HEK293 (cell line): ENCODE measurements around the gene TWIST1.

ENCODE experiments used
- CTCF ChIA-PET: fragments of 350-600 bp; formaldehyde crosslinking; extraction: SDS; loops from one replicate; lab custom pipeline; 2021; ENCODE audit warnings: antibody characterized with exemption; lab: Yijun Ruan, JAX
- POLR2A ChIA-PET: fragments of 300-600 bp; formaldehyde crosslinking; extraction: SDS; loops from one replicate; lab custom pipeline; 2020; ENCODE audit warnings: antibody characterized with exemption, inconsistent platforms; lab: Yijun Ruan, JAX
- H3K27ac ChIP-seq: fragments of 200-500 bp; sonication (Bioruptor generic); 2 replicates; pipeline ENCODE4 v1.5.1; 2014; ENCODE audit warnings: low read depth, low read length, control low read depth, inconsistent platforms; ENCODE audit errors: extremely low read depth
- H3K36me3 ChIP-seq, 2 experiments: fragments of 200-500 bp in 1 of 2; sonication (Bioruptor generic) in 1 of 2; 1 replicate in 1 of 2; 2 replicates in 1 of 2; pipeline ENCODE4 v1.5.1; 2014 to 2017; ENCODE audit warnings: inconsistent platforms in 2 of 2, low read length in 2 of 2; ENCODE audit not compliant: control insufficient read depth in 2 of 2, insufficient read depth in 1 of 2
- H3K4me1 ChIP-seq: fragments of 200-500 bp; sonication (Bioruptor generic); 2 replicates; pipeline ENCODE4 v1.5.1; 2014; ENCODE audit warnings: mild to moderate bottlenecking, low read length, inconsistent platforms; ENCODE audit not compliant: control insufficient read depth, insufficient read depth
- H3K4me3 ChIP-seq: 2 replicates; pipeline ENCODE4 v1.5.1; 2011; ENCODE audit warnings: low read depth, mild to moderate bottlenecking, control low read depth, low read length, moderate library complexity
- H3K9me3 ChIP-seq: fragments of 200-500 bp; sonication (Bioruptor generic); 2 replicates; pipeline ENCODE4 v1.5.1; 2014; ENCODE audit warnings: low read depth, low read length, inconsistent platforms; ENCODE audit not compliant: control insufficient read depth, insufficient read depth
- EGR2 ChIP-seq: fragments of 450-650 bp; formaldehyde crosslinking; IDR thresholded peaks from 2 replicates; pipeline ENCODE4 v1.5.1; 2016; ENCODE audit warnings: low read depth, missing biosample characterization, missing genetic modification characterization
- KLF16 ChIP-seq: fragments of 450-650 bp; formaldehyde crosslinking; IDR thresholded peaks from 2 replicates; pipeline ENCODE4 v1.5.1; 2017; ENCODE audit warnings: missing biosample characterization, missing genetic modification characterization
- TRIM28 ChIP-seq: IDR thresholded peaks from 2 replicates; pipeline ENCODE4 v1.6.1; 2011; ENCODE audit warnings: low read length, control low read depth, borderline replicate concordance
- YY2 ChIP-seq: fragments of 450-650 bp; formaldehyde crosslinking; IDR thresholded peaks from 2 replicates; pipeline ENCODE4 v1.5.1; 2016; ENCODE audit warnings: missing biosample characterization, missing genetic modification characterization
- ZBTB21 ChIP-seq: fragments of 450-650 bp; formaldehyde crosslinking; IDR thresholded peaks from 2 replicates; pipeline ENCODE4 v1.5.1; 2017; ENCODE audit warnings: missing biosample characterization, missing genetic modification characterization
- ZNF184 ChIP-seq: fragments of 450-650 bp; IDR thresholded peaks from 2 replicates; pipeline ENCODE4 v1.5.1; 2018; ENCODE audit warnings: missing biosample characterization, mild to moderate bottlenecking, missing genetic modification characterization
- ZNF211 ChIP-seq: fragments of 450-650 bp; formaldehyde crosslinking; IDR thresholded peaks from 2 replicates; pipeline ENCODE4 v1.5.1; 2016; ENCODE audit warnings: low read depth, missing biosample characterization, missing genetic modification characterization
- ZNF473 ChIP-seq: fragments of 450-650 bp; formaldehyde crosslinking; IDR thresholded peaks from 2 replicates; pipeline ENCODE4 v1.5.1; 2017; ENCODE audit warnings: missing biosample characterization, missing genetic modification characterization
- ZNF558 ChIP-seq: fragments of 450-650 bp; formaldehyde crosslinking; IDR thresholded peaks from 2 replicates; pipeline ENCODE4 v1.5.1; 2016; ENCODE audit warnings: missing biosample characterization, missing genetic modification characterization
- ZNF571 ChIP-seq: fragments of 450-650 bp; formaldehyde crosslinking; IDR thresholded peaks from 2 replicates; pipeline ENCODE4 v1.5.0; 2017; ENCODE audit warnings: missing biosample characterization, missing genetic modification characterization
- ZNF621 ChIP-seq: fragments of 450-650 bp; formaldehyde crosslinking; IDR thresholded peaks from 2 replicates; pipeline ENCODE4 v1.5.1; 2017; ENCODE audit warnings: missing biosample characterization, missing genetic modification characterization
- TF ChIP-seq, protein P1 (sequence below): fragments of 450-650 bp; formaldehyde crosslinking; IDR thresholded peaks from 2 replicates; pipeline ENCODE4 v1.5.1; 2017; ENCODE audit warnings: missing biosample characterization, missing genetic modification characterization
- TF ChIP-seq, protein P2 (sequence below): fragments of 450-650 bp; formaldehyde crosslinking; IDR thresholded peaks from 2 replicates; pipeline ENCODE4 v1.5.1; 2016; ENCODE audit warnings: missing biosample characterization, missing genetic modification characterization
- TF ChIP-seq, protein P3 (sequence below): fragments of 450-650 bp; formaldehyde crosslinking; IDR thresholded peaks from 2 replicates; pipeline ENCODE4 v1.5.1; 2017; ENCODE audit warnings: missing biosample characterization, missing genetic modification characterization
- TF ChIP-seq, protein P4 (sequence below): fragments of 450-650 bp; formaldehyde crosslinking; IDR thresholded peaks from 2 replicates; pipeline ENCODE4 v1.5.1; 2016; ENCODE audit warnings: missing biosample characterization, missing genetic modification characterization

TWIST1 gene

DNA sequence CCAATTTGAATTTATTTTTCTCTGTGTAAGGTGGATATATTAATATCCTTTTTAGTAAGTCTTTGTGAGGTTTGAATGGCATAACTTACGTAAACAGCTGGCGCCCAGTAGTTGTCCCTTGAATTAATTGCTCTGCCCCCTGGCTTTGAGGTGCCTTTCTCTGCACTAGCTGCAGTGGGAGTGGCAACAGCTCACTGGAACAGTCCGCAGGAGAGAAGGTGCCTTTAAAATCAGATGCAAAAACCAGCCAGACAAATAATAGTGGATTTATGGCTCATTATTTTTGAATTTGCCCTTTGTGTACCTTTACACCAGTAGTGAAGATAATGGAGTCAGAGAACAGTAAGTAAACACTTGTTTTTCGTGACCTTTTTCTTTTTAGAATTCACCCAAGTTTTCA lies 16.0 kb upstream of the TWIST1 start:
- Histone ChIP-seq H3K4me1 (no peaks in the 10 kb centered on the region), H3K9me3 (no peaks in the 10 kb centered on the region), H3K4me3 (no peak overlapping the region), H3K36me3 (no peaks in the 10 kb centered on the region), H3K27ac (no peak overlapping the region)
- ChIA-PET POLR2A (no interaction called here), CTCF (interaction anchor here (0.6 to 1.8 kb wide), 2 partner anchors 12 to 781 kb away, joined by 5 to 6 read pairs; no protein-coding TSS in a partner anchor)
- TF ChIP-seq ZNF211 (tag by site-specific recombination) (no peak), KLF16 (no peak), YY2 (tag by site-specific recombination) (no peak), ZNF184 (tag by site-specific recombination) (no peak), ZNF473 (tag by site-specific recombination) (no peak), ZBTB21 (tag by site-specific recombination) (no peak), ZNF558 (tag by site-specific recombination) (no peak)
- TF ChIP-seq, protein P1, sequence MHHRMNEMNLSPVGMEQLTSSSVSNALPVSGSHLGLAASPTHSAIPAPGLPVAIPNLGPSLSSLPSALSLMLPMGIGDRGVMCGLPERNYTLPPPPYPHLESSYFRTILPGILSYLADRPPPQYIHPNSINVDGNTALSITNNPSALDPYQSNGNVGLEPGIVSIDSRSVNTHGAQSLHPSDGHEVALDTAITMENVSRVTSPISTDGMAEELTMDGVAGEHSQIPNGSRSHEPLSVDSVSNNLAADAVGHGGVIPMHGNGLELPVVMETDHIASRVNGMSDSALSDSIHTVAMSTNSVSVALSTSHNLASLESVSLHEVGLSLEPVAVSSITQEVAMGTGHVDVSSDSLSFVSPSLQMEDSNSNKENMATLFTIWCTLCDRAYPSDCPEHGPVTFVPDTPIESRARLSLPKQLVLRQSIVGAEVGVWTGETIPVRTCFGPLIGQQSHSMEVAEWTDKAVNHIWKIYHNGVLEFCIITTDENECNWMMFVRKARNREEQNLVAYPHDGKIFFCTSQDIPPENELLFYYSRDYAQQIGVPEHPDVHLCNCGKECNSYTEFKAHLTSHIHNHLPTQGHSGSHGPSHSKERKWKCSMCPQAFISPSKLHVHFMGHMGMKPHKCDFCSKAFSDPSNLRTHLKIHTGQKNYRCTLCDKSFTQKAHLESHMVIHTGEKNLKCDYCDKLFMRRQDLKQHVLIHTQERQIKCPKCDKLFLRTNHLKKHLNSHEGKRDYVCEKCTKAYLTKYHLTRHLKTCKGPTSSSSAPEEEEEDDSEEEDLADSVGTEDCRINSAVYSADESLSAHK (tag by site-specific recombination): no peak
- TF ChIP-seq, protein P2, sequence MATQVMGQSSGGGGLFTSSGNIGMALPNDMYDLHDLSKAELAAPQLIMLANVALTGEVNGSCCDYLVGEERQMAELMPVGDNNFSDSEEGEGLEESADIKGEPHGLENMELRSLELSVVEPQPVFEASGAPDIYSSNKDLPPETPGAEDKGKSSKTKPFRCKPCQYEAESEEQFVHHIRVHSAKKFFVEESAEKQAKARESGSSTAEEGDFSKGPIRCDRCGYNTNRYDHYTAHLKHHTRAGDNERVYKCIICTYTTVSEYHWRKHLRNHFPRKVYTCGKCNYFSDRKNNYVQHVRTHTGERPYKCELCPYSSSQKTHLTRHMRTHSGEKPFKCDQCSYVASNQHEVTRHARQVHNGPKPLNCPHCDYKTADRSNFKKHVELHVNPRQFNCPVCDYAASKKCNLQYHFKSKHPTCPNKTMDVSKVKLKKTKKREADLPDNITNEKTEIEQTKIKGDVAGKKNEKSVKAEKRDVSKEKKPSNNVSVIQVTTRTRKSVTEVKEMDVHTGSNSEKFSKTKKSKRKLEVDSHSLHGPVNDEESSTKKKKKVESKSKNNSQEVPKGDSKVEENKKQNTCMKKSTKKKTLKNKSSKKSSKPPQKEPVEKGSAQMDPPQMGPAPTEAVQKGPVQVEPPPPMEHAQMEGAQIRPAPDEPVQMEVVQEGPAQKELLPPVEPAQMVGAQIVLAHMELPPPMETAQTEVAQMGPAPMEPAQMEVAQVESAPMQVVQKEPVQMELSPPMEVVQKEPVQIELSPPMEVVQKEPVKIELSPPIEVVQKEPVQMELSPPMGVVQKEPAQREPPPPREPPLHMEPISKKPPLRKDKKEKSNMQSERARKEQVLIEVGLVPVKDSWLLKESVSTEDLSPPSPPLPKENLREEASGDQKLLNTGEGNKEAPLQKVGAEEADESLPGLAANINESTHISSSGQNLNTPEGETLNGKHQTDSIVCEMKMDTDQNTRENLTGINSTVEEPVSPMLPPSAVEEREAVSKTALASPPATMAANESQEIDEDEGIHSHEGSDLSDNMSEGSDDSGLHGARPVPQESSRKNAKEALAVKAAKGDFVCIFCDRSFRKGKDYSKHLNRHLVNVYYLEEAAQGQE: no peak

DNA sequence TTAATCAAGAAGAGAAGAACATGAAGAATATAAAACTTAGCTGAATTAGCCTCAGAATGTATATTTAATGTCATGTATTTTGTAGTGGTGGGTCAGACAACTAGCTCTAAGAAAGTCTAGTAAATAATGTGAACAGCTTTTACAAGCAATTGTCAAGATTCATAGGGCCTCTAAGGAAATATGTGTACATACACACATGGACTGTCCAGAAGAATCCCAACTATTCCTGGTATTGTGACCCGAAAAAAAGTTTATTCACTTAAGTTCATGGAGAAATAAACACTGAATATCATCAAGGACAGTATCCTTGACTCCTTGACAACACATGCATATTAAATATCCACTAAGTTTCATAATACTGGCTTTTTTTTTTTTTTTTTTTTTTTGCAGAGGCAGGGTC lies 11.4 kb upstream of the TWIST1 start:
- no peak overlapping the region for H3K27ac ChIP-seq
- no peak overlapping the region for H3K4me3 ChIP-seq
- ChIA-PET POLR2A (no interaction called here), CTCF (interaction anchor here (0.7 to 1.0 kb wide), 2 partner anchors 10 to 541 kb away, joined by 3 read pairs; no protein-coding TSS in a partner anchor)
- no peaks in the 10 kb centered on the region for H3K36me3 ChIP-seq
- no peaks in the 10 kb centered on the region for H3K9me3 ChIP-seq
- no peaks in the 10 kb centered on the region for H3K4me1 ChIP-seq
- no peak for TF ChIP-seq ZNF571 (tag by site-specific recombination)
- no peak for TF ChIP-seq TRIM28
- TF ChIP-seq, protein P3, sequence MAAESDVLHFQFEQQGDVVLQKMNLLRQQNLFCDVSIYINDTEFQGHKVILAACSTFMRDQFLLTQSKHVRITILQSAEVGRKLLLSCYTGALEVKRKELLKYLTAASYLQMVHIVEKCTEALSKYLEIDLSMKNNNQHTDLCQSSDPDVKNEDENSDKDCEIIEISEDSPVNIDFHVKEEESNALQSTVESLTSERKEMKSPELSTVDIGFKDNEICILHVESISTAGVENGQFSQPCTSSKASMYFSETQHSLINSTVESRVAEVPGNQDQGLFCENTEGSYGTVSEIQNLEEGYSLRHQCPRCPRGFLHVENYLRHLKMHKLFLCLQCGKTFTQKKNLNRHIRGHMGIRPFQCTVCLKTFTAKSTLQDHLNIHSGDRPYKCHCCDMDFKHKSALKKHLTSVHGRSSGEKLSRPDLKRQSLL (tag by site-specific recombination): no peak
- TF ChIP-seq, protein P1 (tag by site-specific recombination): no peak
- TF ChIP-seq EGR2 (tag by site-specific recombination): no peak
- TF ChIP-seq, protein P4, sequence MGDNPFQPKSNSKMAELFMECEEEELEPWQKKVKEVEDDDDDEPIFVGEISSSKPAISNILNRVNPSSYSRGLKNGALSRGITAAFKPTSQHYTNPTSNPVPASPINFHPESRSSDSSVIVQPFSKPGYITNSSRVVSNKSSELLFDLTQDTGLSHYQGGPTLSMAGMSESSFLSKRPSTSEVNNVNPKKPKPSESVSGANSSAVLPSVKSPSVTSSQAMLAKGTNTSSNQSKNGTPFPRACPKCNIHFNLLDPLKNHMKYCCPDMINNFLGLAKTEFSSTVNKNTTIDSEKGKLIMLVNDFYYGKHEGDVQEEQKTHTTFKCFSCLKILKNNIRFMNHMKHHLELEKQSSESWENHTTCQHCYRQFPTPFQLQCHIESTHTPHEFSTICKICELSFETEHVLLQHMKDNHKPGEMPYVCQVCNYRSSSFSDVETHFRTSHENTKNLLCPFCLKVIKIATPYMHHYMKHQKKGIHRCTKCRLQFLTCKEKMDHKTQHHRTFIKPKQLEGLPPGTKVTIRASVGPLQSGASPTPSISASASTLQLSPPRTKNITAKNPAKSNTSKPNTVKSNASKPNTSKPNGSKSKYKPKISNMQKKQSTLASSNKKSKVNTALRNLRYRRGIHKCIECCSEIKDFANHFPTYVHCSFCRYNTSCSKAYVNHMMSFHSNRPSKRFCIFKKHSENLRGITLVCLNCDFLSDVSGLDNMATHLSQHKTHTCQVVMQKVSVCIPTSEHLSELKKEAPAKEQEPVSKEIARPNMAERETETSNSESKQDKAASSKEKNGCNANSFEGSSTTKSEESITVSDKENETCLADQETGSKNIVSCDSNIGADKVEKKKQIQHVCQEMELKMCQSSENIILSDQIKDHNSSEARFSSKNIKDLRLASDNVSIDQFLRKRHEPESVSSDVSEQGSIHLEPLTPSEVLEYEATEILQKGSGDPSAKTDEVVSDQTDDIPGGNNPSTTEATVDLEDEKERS: no peak
- TF ChIP-seq, protein P2: no peak
- TF ChIP-seq ZNF621: no peak
